AG08395 (cell line): ENCODE measurements around the gene SMIM5.
"Not testable (repeated sequence)": the region's sequence is repeated elsewhere in the genome, so short reads cannot be mapped to it uniquely, and the experiment has no call there.

ENCODE experiments used
- DNase-seq: peaks from one replicate; pipeline ENCODE4 v3.0.0; 2012; ENCODE audit warnings: mixed read lengths, low spot score

Gene SMIM5

DNA sequence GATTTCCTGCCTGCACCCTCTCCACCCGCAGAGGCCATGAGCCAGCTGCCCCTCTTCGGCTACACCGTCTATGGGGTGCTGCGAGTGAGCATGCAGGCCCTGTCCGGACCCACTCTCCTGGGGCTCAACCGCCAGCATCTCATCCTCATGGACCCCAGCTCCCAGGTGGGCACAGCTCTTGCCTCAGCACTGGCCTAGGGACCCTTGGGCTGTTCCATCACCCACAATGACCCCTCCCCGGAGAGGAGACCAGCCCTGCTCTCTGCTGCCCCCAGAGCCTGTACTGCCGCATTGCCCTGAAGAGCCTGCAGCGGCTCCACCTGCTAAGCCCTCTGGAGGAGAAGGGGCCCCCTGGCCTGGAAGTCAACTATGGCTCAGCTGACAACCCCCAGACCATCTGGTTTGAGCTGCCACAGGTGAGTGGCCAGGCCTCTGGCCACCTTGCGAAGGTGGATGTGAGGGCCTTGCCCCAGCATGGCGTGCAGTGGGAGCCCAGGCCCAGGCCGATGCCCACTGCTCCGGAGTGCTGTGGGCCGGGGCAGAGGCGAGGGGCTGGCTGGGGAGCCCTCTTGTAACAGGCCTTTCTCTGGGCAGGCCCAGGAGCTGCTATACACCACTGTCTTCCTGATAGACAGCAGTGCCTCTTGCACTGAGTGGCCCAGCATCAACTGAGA, 7.3 kb upstream of the SMIM5 start:
- peak; percentile 48 for DNase-seq

DNA sequence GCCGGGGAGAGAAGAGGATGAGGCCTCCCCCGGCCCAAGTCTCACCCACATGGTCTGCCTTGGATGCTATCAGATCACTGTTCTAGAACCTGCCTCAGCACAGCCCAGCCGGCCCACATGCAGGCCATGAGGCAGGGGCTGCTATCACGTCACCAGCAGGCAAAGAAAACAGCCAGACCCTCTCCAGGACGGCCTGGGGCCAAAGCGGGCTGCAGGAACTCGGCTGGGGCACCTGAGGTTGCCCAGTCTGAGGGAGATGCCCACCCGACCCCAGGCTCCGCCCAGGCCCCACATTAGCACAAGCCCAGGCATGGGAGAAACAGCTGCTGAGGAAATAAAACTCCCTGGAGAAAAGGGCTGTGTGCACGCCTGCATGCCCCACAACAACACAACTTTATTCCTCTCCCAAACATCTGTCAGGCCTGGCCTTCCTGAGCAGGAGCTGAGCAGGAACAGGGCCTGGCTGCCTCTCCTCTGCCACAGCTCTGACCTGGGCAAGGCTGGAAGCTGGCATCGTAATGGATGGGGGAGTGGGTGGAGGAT, 6.7 kb upstream of the SMIM5 start:
- DNase-seq: no peak

DNA sequence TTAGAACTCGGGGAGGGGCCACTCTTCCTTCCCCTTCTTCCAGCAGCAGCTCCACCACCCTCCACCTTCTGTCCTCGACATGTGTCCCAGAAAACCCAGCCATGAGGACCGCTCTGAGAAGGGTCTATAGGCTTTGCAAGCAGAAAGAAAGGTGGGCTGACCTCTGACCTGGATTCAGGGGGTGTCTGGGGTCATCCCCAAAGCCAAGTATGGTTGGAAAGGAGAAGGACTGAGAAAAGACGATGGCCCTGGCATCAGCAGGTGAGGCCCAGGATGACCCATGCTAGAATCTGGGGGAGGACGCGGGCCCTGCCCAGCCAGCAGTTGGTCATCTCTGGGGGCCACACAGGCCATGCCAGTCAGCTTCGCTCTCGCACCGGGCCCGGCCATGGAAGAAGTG, 6.1 kb upstream of the SMIM5 start:
- no peak for DNase-seq

DNA sequence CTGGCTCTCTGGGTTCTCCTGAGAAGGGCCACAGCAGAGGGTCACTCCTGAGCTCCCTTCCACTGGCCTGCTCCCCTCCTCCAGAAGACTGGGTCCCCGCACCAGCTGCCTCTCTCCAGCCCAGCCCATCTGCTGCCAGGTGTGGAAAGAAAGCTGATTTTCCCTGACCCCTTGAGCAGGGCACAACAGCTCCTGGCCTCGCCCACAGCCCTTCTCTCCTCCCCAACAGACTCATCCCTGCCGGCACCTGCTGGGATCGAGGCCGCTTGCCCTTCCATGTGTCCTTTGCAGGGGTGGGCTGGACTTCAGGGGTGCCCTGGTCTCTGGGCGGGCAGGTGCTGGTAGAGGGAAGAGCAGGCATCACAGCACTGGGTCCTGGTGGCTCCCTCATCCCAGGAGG, 4.8 kb upstream of the SMIM5 start:
- no peak for DNase-seq

DNA sequence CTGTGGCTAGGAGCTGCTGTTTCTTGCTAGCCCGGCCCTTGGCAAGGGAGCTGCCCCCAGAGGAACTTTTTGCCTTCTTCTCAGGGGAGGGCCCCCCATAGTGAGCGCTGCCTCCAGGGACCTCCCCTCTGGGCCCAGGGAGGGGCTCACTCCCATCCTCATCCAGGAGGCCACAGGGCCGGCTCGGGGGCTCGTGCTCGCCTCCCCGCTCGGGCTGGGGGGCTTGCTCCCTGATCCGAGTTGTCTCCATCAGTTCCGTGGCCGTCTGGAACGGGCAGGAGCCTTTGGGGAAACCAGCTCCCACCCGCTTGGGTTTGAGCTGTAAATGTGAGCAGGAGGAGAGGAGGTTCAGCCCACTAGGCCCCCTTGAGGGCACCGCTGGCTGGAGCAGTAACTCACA, 4.1 kb upstream of the SMIM5 start:
- DNase-seq: no peak

DNA sequence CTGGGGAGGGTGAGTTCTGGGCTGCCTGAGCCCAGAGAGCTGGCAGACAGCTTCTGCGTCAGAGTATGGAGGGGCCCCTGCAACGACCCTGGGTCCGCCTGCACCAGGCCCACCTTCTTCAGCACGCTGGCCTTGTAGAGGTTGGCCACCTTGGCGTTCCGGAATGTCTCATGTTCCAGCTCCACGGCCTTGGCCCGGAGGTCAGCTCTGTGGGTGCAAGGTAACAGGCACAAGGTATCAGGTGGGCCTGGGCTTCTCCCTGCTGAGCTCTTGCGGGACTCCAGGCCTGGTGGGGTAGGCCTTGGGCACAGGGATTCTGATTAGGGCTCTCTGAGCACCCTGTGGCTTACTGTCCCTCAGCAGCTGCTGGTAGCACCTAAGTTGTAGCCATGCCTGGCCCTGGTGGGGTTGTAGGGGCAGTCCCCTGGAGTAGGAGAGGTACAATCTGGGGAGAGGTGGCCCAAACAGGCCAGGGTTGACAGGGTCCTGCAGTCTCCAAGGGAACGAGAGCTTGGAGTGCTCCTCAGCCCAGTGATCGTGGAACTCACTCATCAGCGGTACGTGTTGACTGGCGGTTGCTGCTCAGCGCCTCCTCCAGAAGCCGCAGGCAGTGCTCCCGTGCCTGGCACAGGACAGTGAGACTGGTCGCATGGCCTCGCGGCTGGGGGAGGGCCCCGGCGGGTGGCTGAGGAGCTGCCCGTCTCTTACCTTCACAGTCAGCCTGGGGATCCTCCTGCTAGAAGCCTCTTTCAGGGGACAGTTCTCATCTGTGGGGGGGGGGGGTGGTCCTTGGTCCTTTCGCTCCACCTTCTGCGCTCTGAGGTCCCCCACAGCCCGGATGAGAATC, 2.9 kb upstream of the SMIM5 start:
- no peak for DNase-seq

DNA sequence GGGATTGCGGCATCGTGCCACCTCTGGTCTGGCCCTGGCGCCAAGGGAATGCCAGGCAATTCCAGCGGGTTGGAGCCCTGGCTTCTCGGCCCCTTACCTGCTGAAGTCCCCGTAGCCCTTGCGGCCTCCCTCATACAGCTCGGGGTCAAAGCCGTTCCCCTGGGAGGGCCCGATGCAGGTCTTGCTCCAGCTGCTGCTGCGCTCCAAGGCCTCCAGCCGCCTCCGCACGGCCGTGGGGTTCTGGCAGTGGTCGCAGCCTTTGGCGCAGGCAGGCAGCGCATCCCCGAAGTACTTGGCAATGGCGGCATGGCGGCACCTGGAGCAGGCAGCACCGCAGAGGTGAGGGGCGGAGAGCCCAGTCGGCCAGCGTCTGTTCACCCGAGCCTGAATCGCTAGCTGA, 1.9 kb upstream of the SMIM5 start:
- no peak for DNase-seq

DNA sequence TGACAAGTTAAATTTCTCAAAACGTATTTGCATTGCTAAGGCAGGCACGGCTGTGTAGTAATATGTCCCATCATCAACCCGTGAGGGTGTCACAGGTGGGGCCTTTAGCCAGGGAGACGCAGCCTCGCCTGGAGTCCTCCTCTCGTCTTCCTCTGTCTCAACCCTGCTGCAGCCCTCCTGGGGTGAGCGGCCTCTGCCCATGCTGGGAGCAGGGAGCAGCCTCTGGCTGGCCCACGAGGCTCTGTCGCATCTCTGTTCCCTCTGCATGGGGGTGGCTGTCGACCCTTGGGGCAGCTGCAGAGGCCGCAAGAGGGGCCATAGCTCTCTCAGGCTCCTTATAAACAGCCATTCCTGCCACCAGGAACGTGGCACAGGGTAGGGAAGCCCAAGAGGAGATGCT, 806 bp upstream of the SMIM5 start:
- no peak for DNase-seq

DNA sequence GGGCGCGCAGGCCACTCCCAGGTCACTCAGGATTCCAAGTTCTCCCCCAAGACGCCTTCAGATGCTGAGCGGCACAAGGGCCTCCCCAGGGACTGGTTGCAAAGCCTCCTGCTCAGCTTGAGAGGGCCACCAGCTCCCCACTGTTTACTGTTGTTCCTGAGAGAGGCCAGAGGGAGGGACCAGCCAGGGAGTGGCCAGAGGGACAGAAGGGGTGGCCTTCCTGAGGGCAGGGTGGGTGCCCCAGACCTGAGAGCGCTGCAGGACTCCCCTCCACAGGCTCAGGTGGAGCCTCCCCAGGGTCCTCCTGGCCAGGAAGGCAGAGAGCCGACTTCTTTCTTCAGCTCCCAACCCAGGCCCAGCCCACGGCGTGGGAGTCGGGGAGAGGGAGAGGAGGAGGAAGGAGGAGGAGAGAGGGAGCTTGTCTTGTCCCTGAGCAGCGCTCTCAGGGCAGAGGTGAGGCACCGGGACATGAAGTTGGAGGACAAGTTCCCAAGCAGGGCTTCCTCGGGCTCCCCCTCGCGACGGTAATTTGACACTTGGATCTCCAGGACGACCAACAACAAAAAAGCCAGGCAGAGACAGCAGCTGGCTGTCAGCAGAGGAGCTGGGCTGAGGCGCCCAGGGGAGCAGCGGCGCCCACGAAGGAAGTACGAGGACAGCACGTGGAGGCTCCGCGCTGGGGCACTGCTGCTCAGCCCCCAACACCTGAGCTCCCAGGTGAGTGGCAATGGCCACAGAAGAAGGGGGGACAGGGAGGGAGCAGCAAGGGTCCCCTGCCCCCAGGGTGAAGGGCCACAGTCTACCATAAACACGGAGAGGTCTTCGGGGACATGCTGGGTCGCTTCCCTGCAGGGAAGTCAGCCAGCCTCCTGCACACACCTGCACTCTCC, 497 bp downstream of the SMIM5 start:
- DNase-seq: peak; percentile 96

DNA sequence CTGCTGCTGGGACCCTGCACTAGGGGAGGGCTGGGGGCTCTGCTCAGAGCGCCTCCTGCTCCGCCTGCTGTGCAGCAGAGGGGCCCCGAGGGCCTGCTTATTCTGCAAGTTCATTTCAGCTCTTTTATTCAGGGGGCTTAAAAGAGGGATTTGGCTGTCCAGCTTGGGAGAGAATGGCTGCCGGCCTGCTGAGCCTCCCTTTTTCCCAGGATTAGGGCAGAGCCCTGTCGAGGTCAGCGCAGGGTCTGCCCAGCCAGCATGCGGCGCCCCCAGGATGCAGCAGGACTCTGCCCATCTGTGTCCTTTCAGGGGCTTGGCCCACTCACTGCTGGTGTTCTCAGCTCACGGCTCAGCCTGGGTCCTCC, 1.1 kb downstream of the SMIM5 start:
- no peak for DNase-seq

DNA sequence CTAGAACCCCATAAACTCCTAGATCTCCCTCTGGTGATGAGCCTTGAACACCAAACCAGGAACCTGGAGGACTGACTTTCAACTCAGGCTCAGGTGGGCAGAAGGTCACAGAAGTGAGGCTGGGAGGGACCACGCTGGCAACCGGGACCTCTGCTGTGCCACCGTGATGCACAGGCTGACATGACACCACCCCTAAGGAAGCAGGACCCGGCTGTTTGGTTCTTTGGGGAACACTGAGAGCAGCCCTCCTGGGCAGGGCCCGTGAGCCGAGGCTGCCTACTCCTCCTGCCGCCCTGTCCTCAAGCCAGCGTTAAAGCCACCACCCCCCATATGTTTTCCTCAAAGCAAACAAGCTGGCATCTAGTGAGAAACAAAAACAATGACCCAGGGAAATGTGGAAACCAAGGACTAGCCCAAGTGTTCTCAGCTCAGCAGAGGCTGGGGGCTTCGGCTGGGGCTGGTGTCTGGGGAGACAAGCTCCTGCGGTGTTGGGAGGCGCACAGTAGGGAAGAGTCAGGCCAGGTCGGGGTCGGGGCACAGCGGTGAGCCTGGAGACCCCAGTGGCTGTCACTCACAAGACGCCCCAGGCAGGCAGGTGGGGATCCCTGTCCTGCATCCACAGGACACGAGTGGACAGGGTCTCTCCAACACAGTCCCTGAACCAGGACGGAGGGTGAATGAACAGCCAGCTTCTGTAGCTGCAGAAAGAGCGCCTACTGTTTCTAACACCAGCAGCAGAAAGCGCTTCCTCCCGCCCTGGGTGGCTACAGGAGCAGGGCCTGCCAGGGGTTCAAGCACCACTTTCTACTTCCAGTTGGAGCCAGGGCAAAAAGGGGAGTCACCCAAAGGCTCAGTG, 1.7 kb downstream of the SMIM5 start:
- no peak for DNase-seq

DNA sequence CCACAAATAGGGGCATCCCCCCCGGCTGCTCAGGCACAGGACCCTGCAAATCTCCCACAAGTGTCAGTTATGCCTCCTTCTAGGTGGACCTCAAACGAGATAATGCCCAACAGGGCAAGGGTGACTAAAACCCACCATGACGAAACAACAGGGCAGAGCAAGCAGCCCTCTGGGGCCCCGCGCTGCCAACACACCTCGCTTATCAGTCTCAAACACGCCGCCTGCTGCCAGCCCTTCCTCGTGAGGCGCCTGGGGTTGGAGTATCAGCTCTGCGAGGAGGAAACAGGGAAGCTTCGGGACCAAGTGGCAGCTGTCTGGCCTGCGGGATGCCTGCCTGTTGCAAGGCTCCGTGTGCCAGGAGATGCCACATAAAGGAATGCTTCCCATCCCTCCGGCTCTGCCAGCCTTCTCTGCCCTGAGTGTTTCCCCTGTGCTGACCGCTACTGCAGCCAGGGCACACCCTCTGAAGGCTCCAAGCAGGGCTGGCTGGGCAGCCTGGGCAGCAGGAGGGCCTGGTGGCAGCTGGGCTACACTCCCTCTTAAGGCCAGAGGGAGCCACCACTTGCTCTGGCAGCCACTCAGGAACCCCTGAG, 2.5 kb downstream of the SMIM5 start:
- no peak for DNase-seq

DNA sequence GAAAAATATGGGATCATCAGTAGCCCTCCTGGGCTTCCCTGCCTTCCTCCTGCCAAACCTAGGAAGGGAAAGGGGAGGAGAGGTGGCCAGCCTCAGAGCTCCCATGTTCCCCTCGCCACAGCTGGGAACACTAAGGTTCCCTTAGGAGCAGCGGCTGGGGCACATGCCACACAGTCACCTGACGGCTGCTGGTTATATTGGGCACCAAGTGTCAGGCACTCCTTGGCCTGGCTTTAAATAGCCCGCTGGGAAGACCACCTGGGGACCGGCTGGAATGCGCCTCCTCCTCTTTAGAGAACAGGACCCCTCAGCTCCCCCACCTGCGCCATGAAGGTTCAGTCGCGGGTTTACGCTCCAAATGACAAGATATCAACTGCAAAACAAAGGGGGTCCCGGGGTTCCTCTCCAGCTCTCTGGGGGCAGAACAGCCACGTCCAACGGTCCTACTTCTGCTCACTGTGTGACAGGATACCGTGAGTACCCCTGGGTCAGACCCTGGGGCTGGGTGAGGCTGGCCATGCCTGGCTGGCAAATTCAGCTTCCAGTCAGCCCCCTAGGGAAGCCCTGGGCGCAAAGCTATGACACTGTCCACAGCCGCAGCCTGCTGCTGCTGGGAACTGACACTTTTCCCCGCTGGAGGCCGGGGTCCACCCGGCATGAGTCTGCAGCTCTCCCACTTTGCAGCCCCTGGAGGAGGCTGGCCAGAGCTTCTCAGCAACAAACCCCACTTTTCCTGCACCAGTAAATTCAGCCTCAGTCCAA, 3.3 kb downstream of the SMIM5 start:
- DNase-seq: no peak

DNA sequence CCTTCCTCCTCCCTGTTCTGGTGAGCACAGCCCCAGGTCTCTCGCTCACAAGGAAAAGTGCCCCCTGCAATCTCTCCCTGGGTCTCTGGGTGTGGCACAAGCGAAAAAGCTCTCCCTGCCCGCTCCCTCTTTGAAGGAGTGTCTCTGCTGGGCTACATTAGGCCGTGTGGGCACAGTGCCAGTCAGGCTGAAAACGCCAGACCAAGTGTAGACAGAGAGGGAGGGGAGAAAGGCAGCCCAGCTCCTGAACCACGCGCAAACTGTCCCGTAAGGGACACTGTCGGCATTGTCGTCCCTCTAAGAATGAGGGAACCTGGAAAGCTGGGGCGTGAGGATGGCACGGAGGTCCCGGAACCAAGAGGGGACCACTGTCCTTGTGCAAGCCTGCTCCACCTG, 3.9 kb downstream of the SMIM5 start:
- DNase-seq: no peak

DNA sequence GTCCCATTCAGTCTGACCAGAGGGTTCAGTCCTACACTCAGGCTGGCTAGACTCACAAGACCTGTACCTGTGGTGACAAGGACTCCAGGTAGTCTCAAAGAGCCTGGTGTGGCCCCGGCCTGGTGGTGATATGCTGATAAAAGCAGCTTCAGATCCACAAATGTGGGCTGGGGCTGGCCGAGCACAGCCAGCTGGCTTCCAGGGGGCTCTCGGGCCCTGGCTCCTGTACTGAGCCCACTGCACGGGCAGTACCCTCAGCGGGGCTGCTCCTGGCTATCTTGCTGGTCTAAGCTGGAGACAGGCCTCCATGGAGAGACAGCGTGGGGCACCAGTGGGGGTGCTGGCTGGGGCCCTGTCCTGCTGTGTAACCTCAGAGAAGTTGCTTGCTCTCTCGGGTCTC, 4.3 kb downstream of the SMIM5 start:
- no peak for DNase-seq

DNA sequence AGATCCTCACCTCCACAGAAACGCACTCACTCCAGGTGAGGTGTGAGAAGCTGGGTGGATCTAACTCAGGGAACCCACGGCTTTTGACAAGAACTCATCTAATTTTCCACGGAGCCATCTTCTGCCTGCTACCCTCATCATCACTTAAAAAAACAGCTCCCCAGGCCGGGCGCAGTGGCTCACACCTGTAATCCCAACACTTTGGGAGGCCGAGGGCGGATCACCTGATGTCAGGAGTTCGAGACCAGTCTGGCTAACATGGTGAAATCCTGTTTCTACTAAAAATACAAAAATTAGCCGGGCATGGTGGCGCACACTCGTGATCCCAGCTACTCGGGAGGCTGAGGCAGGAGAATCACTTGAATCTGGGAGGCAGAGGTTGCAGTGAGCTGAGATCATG, 4.8 kb downstream of the SMIM5 start:
- DNase-seq: not testable (repeated sequence)

DNA sequence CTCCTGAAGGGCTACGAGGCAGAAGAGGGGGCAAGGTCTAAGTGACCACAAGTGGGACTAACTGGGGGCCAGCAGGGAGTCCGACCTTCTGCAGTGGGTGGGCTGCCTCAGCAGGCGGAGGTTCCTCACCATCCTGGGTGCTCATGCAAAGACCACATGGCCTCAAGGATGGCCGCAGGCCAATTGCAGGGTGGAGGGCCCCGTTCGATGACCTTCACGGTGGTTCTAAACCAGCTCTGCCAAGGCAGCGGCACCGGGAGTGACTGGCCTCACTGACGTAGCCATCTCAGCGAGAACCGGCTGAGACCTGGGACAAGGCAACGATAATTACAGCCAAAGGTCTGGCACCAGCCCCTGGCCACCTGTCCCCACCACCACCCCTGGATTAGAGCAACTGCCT, 5.7 kb downstream of the SMIM5 start:
- no peak for DNase-seq

DNA sequence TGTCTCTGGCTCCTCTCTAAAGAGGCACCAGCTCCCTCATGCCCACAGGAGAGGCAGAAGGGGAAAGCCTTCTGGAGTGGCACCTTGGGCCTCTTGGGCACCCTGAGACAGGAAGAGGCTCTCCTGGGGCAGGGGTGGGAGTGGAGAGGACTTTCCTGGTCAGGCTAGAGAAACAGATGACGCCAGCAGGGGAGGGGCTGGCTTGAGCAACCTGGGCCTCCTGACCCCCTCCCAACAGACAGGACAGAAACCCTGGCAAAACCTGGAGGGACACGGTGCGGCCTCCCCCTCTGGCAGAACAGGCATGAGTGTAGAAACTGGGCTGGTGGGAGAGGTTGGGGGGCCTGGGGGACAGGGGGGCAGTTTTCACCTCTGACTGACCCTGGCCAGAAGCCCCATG, 6.1 kb downstream of the SMIM5 start:
- DNase-seq: no peak

DNA sequence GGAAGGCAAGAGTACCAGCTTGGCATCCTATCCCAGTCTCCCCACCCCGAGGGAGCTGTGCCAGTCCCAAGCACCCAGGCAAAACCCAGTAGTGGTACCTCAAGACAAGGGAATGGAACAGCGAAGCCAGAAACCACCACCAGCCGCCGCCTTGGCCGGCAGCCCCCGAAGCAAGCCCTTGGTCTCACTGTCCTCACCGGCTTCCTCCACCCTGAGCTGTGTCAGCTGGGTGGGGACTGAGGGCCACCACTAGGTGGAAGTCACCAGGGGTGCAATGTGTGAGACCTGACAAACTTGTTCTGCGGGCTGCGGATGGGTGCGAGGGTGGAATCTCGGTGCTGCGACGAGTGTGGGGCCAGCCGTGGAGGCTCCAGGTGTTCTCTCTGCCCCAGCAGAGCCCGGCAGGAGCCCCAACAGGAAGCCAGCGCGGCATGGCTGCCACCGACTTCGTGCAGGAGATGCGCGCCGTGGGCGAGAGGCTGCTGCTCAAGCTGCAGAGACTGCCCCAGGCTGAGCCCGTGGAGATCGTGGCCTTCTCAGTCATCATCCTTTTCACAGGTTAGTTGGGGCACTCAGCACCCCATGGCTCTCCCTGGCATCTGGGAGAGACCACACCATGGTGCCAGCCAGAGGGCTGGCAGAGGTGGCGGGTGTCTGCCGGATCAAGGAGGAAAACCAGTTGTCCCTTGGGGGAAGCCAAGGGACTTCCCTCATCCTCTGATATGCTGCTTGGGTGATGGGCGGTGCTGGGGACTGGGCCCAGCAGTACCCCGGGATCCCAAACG, 6.7 kb downstream of the SMIM5 start:
- no peak for DNase-seq
